Activated naive CD4-positive, alpha-beta T cell treated with anti-CD3 and anti-CD28 coated beads, Interleukin-2, amount 10 ng/mL, durations not matched to agents 7 days and 5 days (primary cell): Measurements from ENCODE around the gene FJX1.

Experiments used
- CTCF ChIA-PET: fragments of 350-600 bp; sonication (Branson Sonifier 250); formaldehyde crosslinking; loops from one replicate; lab custom pipeline; 2021; ENCODE audit warnings: antibody characterized with exemption; lab: Charles Lee
- DNase-seq: peaks from one replicate; pipeline ENCODE4 v3.0.0-alpha.2; 2020
- H3K27ac Mint-ChIP-seq: one replicate; pipeline ENCODE4 v1.8.0; 2021; ENCODE audit warnings: mild to moderate bottlenecking, moderate library complexity, mixed read lengths
- H3K27me3 Mint-ChIP-seq: one replicate; pipeline ENCODE4 v1.8.0; 2021; ENCODE audit warnings: mild to moderate bottlenecking, mixed read lengths
- H3K36me3 Mint-ChIP-seq: one replicate; pipeline ENCODE4 v1.8.0; 2021; ENCODE audit warnings: mixed read lengths
- H3K4me1 Mint-ChIP-seq: one replicate; pipeline ENCODE4 v1.8.0; 2021; ENCODE audit warnings: mixed read lengths
- H3K4me3 Mint-ChIP-seq: one replicate; pipeline ENCODE4 v1.8.0; 2021; ENCODE audit warnings: mild to moderate bottlenecking, moderate library complexity, mixed read lengths
- H3K9me3 Mint-ChIP-seq: one replicate; pipeline ENCODE4 v1.8.0; 2021; ENCODE audit warnings: mixed read lengths

The FJX1 gene

GRCh38 chr11:35615921-35616900 lies 2.0 kb upstream of the FJX1 start:
- H3K4me3 Mint-ChIP-seq: no peak overlapping the region
- CTCF ChIA-PET: interaction anchor here (0.7 to 4.4 kb wide), 15 partner anchors 10 to 862 kb away, joined by 3 to 33 read pairs (median 4); no protein-coding TSS in a partner anchor
- H3K9me3 Mint-ChIP-seq: no peaks in the 10 kb centered on the region
- no peaks in the 10 kb centered on the region for H3K36me3 Mint-ChIP-seq
- peaks cover 47% of the 10 kb centered on the region for H3K27me3 Mint-ChIP-seq
- DNase-seq: peak; percentile 25
- no peak overlapping the region for H3K27ac Mint-ChIP-seq
- H3K4me1 Mint-ChIP-seq: peaks cover 13% of the 10 kb centered on the region

GRCh38 chr11:35617316-35617686 lies 959 bp upstream of the FJX1 start:
- Mint-ChIP-seq H3K9me3 (no peaks in the 10 kb centered on the region), H3K27ac (no peak overlapping the region), H3K4me3 (peak overlapping the region; percentile 71), H3K27me3 (peaks cover 44% of the 10 kb centered on the region), H3K36me3 (no peaks in the 10 kb centered on the region), H3K4me1 (peaks cover 13% of the 10 kb centered on the region)
- DNase-seq: no peak
- CTCF ChIA-PET: interaction anchor here (0.7 to 1.2 kb wide), 2 partner anchors 205 to 649 kb away, joined by 3 to 4 read pairs; no protein-coding TSS in a partner anchor

DNA sequence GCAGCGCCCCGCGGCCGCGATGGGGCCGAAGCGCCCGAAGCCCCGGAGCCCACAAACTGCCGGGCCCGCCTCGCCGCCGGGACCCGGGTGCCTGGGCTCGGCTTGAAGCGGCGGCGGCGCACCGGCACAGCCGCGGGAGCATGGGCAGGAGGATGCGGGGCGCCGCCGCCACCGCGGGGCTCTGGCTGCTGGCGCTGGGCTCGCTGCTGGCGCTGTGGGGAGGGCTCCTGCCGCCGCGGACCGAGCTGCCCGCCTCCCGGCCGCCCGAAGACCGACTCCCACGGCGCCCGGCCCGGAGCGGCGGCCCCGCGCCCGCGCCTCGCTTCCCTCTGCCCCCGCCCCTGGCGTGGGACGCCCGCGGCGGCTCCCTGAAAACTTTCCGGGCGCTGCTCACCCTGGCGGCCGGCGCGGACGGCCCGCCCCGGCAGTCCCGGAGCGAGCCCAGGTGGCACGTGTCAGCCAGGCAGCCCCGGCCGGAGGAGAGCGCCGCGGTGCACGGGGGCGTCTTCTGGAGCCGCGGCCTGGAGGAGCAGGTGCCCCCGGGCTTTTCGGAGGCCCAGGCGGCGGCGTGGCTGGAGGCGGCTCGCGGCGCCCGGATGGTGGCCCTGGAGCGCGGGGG lies 346 bp downstream of the FJX1 start:
- H3K9me3 Mint-ChIP-seq: no peaks in the 10 kb centered on the region
- no peak overlapping the region for H3K27ac Mint-ChIP-seq
- CTCF ChIA-PET: interaction anchor here (0.9 to 2.1 kb wide), 3 partner anchors 203 to 874 kb away, joined by 3 to 8 read pairs (median 4); no protein-coding TSS in a partner anchor
- peaks cover 52% of the 10 kb centered on the region for H3K27me3 Mint-ChIP-seq
- no peak overlapping the region for H3K4me3 Mint-ChIP-seq
- no peaks in the 10 kb centered on the region for H3K36me3 Mint-ChIP-seq
- peak; percentile 36 for DNase-seq
- peaks cover 13% of the 10 kb centered on the region for H3K4me1 Mint-ChIP-seq

GRCh38 chr11:35619116-35619854 lies 1.0 kb downstream of the FJX1 start:
- H3K36me3 Mint-ChIP-seq: no peaks in the 10 kb centered on the region
- H3K9me3 Mint-ChIP-seq: no peaks in the 10 kb centered on the region
- peaks cover 13% of the 10 kb centered on the region for H3K4me1 Mint-ChIP-seq
- peaks cover 57% of the 10 kb centered on the region for H3K27me3 Mint-ChIP-seq
- peak; percentile 28 for DNase-seq
- CTCF ChIA-PET: interaction anchor here (0.9 to 2.1 kb wide), 4 partner anchors 203 to 874 kb away, joined by 3 to 8 read pairs (median 4); no protein-coding TSS in a partner anchor
- no peak overlapping the region for H3K27ac Mint-ChIP-seq
- H3K4me3 Mint-ChIP-seq: peak overlapping the region; percentile 33

DNA sequence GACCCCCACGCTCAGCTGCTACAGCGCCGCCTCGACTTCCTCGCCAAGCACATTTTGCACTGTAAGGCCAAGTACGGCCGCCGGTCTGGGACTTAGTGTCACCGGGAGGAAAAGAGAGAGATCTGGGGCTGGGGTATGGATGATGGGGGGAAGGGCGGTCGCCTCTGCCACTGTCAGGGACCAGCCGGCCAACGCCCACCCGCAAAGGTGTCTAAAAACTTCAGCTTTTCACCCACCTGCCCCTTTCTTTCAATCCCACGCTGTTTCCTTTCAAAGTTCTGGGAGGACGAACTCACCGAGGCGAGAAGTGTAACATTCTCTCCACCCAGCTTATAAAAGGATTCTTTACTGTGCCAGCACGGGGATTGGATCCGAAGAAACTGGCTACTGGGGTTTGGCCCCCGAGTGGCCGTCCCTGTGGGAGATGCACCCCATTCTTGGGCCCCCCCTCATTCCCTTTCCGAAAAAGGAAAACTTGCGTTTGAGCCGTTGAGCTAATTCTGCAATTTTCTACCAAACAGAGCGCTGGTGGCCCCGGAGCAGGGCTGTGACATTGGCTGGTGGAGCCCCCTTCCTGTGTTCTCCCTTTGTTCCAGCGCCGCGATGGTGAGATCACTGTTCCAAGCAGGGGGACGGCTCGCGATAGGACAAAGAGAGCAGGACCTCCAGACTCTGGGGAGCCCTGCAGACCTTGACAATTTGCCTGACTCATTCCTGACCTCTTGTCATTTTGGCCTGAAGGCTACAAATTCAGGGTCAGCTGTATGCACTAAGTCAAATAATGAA lies 1.8 kb downstream of the FJX1 start:
- H3K36me3 Mint-ChIP-seq: no peaks in the 10 kb centered on the region
- DNase-seq: no peak
- no peaks in the 10 kb centered on the region for H3K9me3 Mint-ChIP-seq
- H3K27ac Mint-ChIP-seq: no peak overlapping the region
- peaks cover 57% of the 10 kb centered on the region for H3K27me3 Mint-ChIP-seq
- CTCF ChIA-PET: interaction anchor here (0.9 to 2.1 kb wide), 4 partner anchors 202 to 873 kb away, joined by 3 to 8 read pairs (median 4); no protein-coding TSS in a partner anchor
- peaks cover 13% of the 10 kb centered on the region for H3K4me1 Mint-ChIP-seq
- peak overlapping the region; percentile 33 for H3K4me3 Mint-ChIP-seq

DNA sequence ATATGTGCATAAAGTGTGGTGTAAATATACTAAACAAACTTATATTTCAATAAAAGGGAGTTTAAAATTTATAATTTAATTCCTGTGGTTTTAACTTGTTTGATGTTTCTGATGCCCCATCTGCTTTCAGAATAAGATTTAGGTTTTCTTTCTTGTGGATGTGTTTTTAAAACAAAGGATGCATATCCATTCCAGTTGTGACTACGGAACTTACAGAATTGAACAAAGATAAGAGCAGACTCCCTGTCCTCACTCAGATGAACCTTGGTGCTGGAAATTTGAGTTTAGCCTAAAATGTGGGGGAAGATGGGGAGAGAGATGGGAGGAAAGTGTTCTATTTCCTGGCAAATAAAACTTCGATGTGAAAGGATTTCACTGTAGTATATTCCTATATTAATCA lies 2.5 kb downstream of the FJX1 start:
- Mint-ChIP-seq H3K27ac (no peak overlapping the region), H3K27me3 (peaks cover 61% of the 10 kb centered on the region), H3K36me3 (no peaks in the 10 kb centered on the region), H3K4me3 (no peak overlapping the region), H3K9me3 (no peaks in the 10 kb centered on the region), H3K4me1 (peaks cover 13% of the 10 kb centered on the region)
- no peak for DNase-seq
- CTCF ChIA-PET: interaction anchor here (1.8 kb wide), 1 partner anchor 646 kb away, joined by 6 read pairs; no protein-coding TSS in a partner anchor

- CTCF ChIA-PET: interaction anchor here (0.6 kb wide), 2 partner anchors 38 to 680 kb away, joined by 3 to 5 read pairs; no protein-coding TSS in a partner anchor
- Mint-ChIP-seq H3K27me3 (peaks cover 68% of the 10 kb centered on the region), H3K4me3 (no peak overlapping the region)
Measured at GRCh38 chr11:35621620-35622019, 3.4 kb downstream of the FJX1 start.

GRCh38 chr11:35622070-35622469 lies 3.8 kb downstream of the FJX1 start:
- CTCF ChIA-PET: no interaction called here

More at GRCh38 chr11:35621620-35622019, 3.4 kb downstream of the FJX1 start:
- H3K4me1 Mint-ChIP-seq: peaks cover 13% of the 10 kb centered on the region
- H3K27ac Mint-ChIP-seq: no peak overlapping the region
- DNase-seq: no peak
- H3K36me3 Mint-ChIP-seq: no peaks in the 10 kb centered on the region
- no peaks in the 10 kb centered on the region for H3K9me3 Mint-ChIP-seq

GRCh38 chr11:35623621-35624168 lies 5.4 kb downstream of the FJX1 start:
- Mint-ChIP-seq H3K4me3 (no peak overlapping the region), H3K27ac (no peak overlapping the region), H3K27me3 (peaks cover 55% of the 10 kb centered on the region), H3K9me3 (no peaks in the 10 kb centered on the region), H3K36me3 (no peaks in the 10 kb centered on the region), H3K4me1 (peaks cover 8% of the 10 kb centered on the region)
- CTCF ChIA-PET: interaction anchor here (1.6 kb wide), 1 partner anchor 642 kb away, joined by 3 read pairs; no protein-coding TSS in a partner anchor
- DNase-seq: no peak

More at GRCh38 chr11:35622070-35622469, 3.8 kb downstream of the FJX1 start:
- no peaks in the 10 kb centered on the region for H3K36me3 Mint-ChIP-seq
- H3K27me3 Mint-ChIP-seq: peaks cover 65% of the 10 kb centered on the region
- H3K9me3 Mint-ChIP-seq: no peaks in the 10 kb centered on the region
- H3K27ac Mint-ChIP-seq: no peak overlapping the region
- H3K4me1 Mint-ChIP-seq: peaks cover 13% of the 10 kb centered on the region
- no peak overlapping the region for H3K4me3 Mint-ChIP-seq
- DNase-seq: no peak

DNA sequence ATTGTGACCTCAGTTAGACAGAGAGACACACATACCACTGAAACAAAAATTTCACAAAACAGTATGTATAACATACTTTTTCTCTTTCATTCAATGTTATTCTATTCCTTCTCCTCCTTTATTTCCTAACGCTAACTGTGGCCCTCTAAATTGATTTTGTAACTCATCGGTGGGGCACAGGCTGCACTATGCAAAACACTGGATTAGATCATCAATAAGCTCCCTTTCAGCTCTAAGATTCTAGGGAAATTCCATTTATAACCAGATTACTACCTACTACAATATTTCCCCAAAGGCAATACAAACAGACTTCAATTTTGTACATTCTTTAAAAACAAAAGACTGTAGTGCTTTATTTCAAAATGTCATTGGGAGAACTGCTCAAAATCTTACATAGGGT lies 6.1 kb downstream of the FJX1 start:
- Mint-ChIP-seq H3K4me1 (peaks cover 8% of the 10 kb centered on the region), H3K9me3 (no peaks in the 10 kb centered on the region), H3K27me3 (peaks cover 51% of the 10 kb centered on the region), H3K4me3 (no peak overlapping the region), H3K27ac (no peak overlapping the region), H3K36me3 (no peaks in the 10 kb centered on the region)
- CTCF ChIA-PET: interaction anchor here (1.6 kb wide), 1 partner anchor 641 kb away, joined by 3 read pairs; no protein-coding TSS in a partner anchor
- DNase-seq: no peak

DNA sequence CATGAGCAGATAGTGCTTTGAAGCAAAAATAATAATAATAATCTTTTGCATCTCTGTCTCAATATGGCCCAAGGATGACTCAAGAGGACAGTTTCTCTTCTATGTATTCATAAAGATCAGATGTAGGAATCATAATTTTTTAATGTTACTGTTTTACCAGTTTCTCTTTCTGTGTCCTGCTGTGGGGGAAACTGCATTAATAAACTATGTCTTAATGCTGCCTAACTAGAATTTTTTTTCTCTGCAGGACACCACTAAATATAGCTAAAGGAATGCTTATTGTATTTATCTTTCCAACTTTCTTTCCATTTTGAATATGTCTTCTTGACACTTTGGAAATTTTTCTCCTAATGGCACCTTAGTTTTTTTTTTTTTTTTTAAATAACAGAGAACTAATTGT lies 6.5 kb downstream of the FJX1 start:
- H3K4me1 Mint-ChIP-seq: peaks cover 4% of the 10 kb centered on the region
- DNase-seq: no peak
- no peak overlapping the region for H3K27ac Mint-ChIP-seq
- peaks cover 50% of the 10 kb centered on the region for H3K27me3 Mint-ChIP-seq
- no peaks in the 10 kb centered on the region for H3K9me3 Mint-ChIP-seq
- no peak overlapping the region for H3K4me3 Mint-ChIP-seq
- CTCF ChIA-PET: no interaction called here
- H3K36me3 Mint-ChIP-seq: no peaks in the 10 kb centered on the region

GRCh38 chr11:35626501-35626900 lies 8.2 kb downstream of the FJX1 start:
- Mint-ChIP-seq H3K9me3 (no peaks in the 10 kb centered on the region), H3K4me3 (no peak overlapping the region), H3K36me3 (no peaks in the 10 kb centered on the region), H3K27ac (no peak overlapping the region), H3K27me3 (peaks cover 33% of the 10 kb centered on the region), H3K4me1 (no peaks in the 10 kb centered on the region)
- CTCF ChIA-PET: no interaction called here
- DNase-seq: no peak

DNA sequence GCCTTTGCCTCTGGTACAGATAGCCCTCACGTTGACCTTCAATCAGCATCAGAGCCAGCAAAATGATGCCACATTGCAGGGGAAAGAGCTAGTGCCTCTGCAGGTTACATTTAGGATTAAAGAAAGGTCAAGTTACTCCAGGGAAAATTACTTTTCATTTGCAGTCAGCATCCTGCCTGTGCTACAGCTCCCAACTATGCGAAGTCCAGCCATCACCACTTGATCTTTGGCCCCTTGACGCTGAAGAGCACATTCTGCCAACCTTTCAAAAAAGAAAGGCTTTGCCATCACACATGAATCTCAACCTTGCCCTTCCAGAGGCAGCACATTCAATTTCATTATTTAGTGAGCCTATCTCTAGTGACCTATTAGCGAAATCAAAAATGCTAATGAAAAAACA lies 11.3 kb downstream of the FJX1 start:
- CTCF ChIA-PET: no interaction called here
- peaks cover 27% of the 10 kb centered on the region for H3K27me3 Mint-ChIP-seq
- DNase-seq: no peak
- H3K36me3 Mint-ChIP-seq: no peaks in the 10 kb centered on the region
- no peak overlapping the region for H3K4me3 Mint-ChIP-seq
- H3K27ac Mint-ChIP-seq: no peak overlapping the region
- no peaks in the 10 kb centered on the region for H3K9me3 Mint-ChIP-seq
- no peaks in the 10 kb centered on the region for H3K4me1 Mint-ChIP-seq
